Measurements from ENCODE around the gene RNF213. TPM values are rescaled to one million over a fixed set of nuclear protein-coding genes. Genes with fewer than 3 reads are reported as not detected.

Gene RNF213
- total and polyA plus RNA-seq, 10 of the 15 experiments (the other 5 are each of a cell fraction or from before 2014, with no cell fraction given), result 18.6 to 145 (median 65.8) TPM

GRCh38 chr17:80265205-80266068 lies 4.8 kb downstream of the RNF213 start (continued):
- TF ChIP-seq MTA3 (IDR thresholded peaks at IDR 0.05; ENCODE audit: borderline replicate concordance, low read length) (peak; percentile 65; the same call in 1 of the 2 replicates), NKRF (conservative IDR thresholded peaks at IDR 0.05) (no peak), BCLAF1 (IDR thresholded peaks at IDR 0.05) (no peak)

GRCh38 chr17:80267391-80267790 lies 6.7 kb downstream of the RNF213 start:
- SMC1A ChIA-PET (ENCODE audit: uncharacterized antibody, unreplicated experiment), result interaction anchor here (0.6 kb wide), 1 partner anchor 82 kb away, joined by 3 read pairs; no protein-coding TSS in a partner anchor
- FAIRE-seq (no peak), ATAC-seq (no peak), DNase-seq (ENCODE audit: low read depth, low spot score) (no peak)
- Histone ChIP-seq H3K4me1 (ENCODE audit: control insufficient read depth, insufficient read depth, low read length) (peaks cover 17% of the 10 kb centered on the region), H3K4me3 (no peak overlapping the region), H3K4me2 (ENCODE audit: control insufficient read depth, insufficient read depth) (no peak overlapping the region; the same call in 1 of the 2 replicates), H3K27ac (ENCODE audit: control insufficient read depth, insufficient read depth) (no peak overlapping the region), H3K9me3 (replicated peaks; ENCODE audit: control insufficient read depth, insufficient read depth, low read length) (no peaks in the 10 kb centered on the region; the same call in 2 of the 3 replicates), H3K36me3 (ENCODE audit: control insufficient read depth in 2 of 2, insufficient read depth in 2 of 2, low read length in 1 of 2) (peaks cover 8 to 32% of the 10 kb centered on the region in 2 experiments; a peak in 3 of 4 replicates), H3K27me3 (replicated peaks in 1 of 2; ENCODE audit: control insufficient read depth in 2 of 2, insufficient read depth in 2 of 2, low read length in 1 of 2) (no peaks in the 10 kb centered on the region), H4K20me1 (ENCODE audit: control insufficient read depth, insufficient read depth) (peaks cover 5% of the 10 kb centered on the region), H3K79me2 (ENCODE audit: control insufficient read depth, insufficient read depth, low read length) (peaks cover 61% of the 10 kb centered on the region), H2AFZ (ENCODE audit: control insufficient read depth, low read depth, low read length) (no peak overlapping the region), H3K9ac (ENCODE audit: control insufficient read depth, insufficient read depth, low read length) (no peak overlapping the region)
- 100% methylated on average over 6 of the region's 6 CpGs for WGBS (ENCODE audit: insufficient coverage, insufficient replicate concordance, low lambda C conversion rate, missing lambda C conversion rate)
- RAD21 ChIA-PET (ENCODE audit: unreplicated experiment), result no interaction called here
- BruUV-seq (replicated peaks), result no TSS peak
- CTCF ChIA-PET, result interaction anchor here (1.0 kb wide), 1 partner anchor 19 kb away, joined by 3 read pairs; no protein-coding TSS in a partner anchor
- TF ChIP-seq SPI1 (IDR thresholded peaks at IDR 0.05; ENCODE audit: borderline replicate concordance, insufficient read depth, low read depth, low read length) (no peak), ESRRA (IDR thresholded peaks at IDR 0.05; ENCODE audit: low read length) (no peak), JUNB (IDR thresholded peaks at IDR 0.05) (no peak), TBL1XR1 (IDR thresholded peaks at IDR 0.05; ENCODE audit: low read depth, low read length) (no peak)
- POLR2A ChIA-PET, result interaction anchor here (0.6 to 0.7 kb wide), 2 partner anchors 173 to 247 kb away, joined by 3 to 4 read pairs; no protein-coding TSS in a partner anchor
- intact Hi-C loops (cut with micrococcal nuclease; ENCODE audit: unreplicated experiment) (no loop called here), in situ Hi-C loops (cut with MboI) (no loop called here)

Measured in GM12878 (cell line).